Left kidney (tissue), 2 donors: ENCODE results near the gene FFAR1. TPM values are rescaled to one million over a fixed set of nuclear protein-coding genes. Genes with fewer than 3 reads are reported as not detected.

ENCODE experiments used
- DNase-seq: peaks from one replicate; pipeline ENCODE4 v3.0.0-alpha.2; 2013
- polyA plus RNA-seq: library from polyadenylated mRNA; unstranded; fragments of 120-200 nt; gene quantifications from one replicate; pipeline ENCODE4 v1.2.1, GENCODE V29; 2013; ENCODE audit not compliant: insufficient read length

FFAR1 gene
- polyA plus RNA-seq, 1 donor = 0.33 TPM

DNA sequence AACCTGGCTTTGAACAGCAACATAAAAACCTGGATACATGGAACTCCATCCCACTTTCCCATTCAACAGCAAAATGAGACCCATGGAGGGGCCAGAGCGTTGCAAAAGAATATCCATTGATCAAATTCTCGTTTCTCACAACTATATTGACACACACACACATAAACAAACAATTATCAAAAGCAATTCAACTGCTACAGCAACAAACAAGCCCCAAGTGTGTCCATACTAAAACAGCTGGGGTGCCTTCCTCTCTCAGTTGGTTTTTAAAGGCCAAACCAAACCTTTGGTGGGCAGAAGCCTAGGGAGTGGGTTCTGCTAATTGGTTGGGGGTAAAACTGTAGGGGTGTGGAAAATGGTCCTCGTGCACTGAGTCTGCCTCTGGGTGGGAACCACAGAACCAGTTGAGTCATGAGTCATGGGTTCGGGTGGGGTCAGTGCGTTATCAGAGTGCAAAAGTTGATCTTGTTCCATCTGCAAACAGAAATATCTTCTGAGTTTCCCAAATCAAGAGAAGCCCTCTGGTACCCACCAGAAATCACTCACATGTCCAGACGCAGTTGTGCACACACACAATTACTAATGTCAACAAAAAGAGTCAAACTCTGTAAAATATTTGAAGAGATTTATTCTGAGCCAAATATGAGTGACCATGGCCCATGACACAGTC, 41.6 kb downstream of the FFAR1 start:
- no peak for DNase-seq

DNA sequence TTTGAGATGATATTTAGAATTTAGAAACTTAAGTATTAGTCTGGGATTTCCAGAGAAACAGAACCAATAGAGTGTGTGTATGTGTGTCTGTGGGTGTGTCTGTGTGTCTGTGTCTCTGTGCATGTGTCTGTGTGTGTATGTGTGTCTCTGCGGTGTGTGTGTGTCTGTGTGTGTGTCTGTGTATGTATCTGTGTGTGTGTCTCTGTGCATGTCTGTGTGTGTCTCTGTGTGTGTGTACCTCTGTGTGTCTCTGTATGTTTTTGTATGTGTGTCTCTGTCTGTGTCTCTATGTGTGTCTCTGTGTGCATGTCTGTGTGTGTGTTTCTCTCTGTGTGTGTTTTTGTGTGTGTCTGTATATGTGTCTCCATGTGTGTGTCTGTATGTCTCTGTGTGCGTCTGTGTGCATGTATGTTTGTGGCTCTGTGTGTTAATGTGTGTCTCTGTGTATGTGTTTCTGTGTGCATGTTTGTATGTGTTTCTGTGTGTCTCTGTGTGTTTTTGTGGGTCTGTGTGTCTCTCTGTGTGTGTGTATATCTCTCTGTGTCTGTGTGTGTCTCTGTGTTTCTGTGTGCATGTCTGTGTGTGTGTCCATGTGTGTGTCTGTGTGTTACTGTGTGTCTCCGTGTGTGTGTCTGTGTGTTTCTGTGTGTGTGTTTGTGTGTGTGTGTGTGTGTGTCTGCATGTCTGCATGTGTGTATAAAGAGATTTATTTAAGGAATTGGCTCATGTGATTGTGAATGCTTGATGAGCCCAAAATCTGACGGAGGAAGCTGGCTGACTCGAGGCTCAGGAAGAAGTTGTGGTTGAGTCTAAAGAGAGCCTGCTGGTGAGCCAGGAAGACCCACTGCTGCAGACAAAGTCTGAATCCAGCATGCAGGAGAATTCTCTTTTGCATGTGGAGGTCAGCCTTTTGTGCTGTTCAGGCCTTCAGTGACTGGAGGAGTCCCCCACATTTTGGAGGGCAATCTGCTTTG, 45.3 kb downstream of the FFAR1 start:
- no peak for DNase-seq

DNA sequence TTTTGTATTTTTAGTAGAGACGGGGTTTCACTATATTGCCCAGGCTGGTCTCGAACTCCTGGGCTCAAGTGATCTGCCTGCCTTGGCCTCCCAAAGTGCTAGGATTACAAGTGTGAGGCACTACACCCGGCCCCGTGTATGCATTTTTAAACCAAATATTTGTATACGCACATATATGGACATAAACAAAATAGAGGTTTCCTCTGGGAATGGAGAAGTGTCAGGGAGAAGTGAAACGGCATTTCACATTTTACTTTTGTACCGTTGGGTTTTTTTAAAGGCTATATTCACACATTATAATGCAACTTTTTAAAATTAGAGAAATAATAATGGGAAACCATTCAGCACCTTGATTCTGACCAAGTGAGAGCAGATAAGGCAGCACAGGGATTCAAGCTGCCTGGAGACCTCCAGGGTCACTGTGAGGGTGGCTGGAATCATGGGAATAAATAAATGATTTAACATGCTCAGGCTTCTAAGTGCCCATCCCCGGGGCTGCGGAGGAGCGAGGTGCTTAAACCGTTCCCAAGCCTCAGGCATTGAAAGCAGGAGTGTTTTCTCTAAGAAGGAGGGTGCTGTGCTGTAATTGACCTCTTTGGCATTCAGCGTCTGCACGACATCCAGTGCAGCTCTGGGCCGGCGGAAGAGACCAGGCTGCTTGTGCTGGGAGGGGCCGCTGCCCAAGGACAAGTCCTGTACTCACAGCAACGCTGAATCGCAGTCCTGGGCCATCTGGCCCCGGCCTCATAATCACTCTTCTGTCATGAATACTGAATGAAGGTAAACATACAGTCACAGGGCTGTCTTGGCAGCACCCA, 47.9 kb downstream of the FFAR1 start:
- no peak for DNase-seq

DNA sequence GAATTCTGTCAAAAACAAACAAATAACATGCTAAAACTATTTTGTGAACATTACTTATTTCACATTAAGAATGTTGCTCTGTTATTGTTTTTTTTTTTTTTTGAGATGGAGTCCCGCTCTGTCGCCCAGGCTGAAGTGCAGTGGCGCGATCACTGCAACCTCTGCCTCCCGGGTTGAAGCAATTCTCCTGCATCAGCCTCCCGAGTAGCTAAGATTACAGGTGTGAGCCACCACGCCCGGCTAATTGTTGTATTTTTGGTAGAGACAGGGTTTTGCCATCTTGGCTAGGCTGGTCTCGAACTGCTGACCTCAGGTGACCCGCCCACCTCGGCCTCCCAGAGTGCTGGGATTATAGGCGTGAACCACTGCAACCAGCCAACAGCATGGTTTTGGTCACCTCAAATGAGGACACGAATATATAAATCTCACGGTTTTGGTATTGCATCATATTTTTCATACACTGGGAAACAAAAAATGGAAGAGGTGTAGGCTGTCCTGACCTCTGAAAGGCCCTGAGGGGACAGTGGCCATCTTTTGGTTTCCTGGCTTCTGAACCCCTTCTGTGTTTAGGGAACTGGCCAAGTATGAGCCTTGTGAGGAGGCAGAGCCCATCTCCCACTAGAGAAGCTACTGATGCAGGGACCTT, 48.7 kb downstream of the FFAR1 start:
- no peak for DNase-seq

DNA sequence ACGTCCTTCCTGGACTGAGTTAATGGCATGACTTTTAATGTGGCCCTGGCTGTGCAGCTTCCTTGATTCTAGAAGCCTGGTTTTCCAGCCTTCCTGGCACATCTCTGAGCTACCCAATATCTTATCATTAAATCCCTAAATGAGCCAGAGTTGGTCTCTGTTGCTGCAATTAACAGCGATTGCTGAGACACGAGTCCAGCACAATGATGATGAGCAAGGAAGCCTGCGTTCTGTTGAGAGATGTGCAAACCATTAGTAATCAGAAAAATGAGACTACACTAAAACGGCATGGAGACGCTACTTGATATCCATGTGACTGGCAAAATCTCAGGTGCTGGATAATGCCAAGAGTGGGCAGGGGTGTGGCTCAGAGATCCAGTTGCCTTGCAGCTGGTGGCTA, 49.4 kb downstream of the FFAR1 start:
- DNase-seq = no peak

Other genes with a start within 250 kb of the FFAR1 start
- 18.6 TPM for gene FXYD3, start 232.1 kb upstream of the FFAR1 start, polyA plus RNA-seq
- gene LGI4, start 212.8 kb upstream of the FFAR1 start, polyA plus RNA-seq = 2.3 TPM
- gene FXYD1, start 209.1 kb upstream of the FFAR1 start, polyA plus RNA-seq = 18.6 TPM
- 0.58 TPM for gene FXYD7, start 204.6 kb upstream of the FFAR1 start, polyA plus RNA-seq
- 15.0 TPM for gene FXYD5, start 193.2 kb upstream of the FFAR1 start, polyA plus RNA-seq
- gene FAM187B, start 119.2 kb upstream of the FFAR1 start, polyA plus RNA-seq = not detected
- gene LSR, start 98.9 kb upstream of the FFAR1 start, polyA plus RNA-seq = 46.0 TPM
- 174 TPM for gene USF2, start 78.9 kb upstream of the FFAR1 start, polyA plus RNA-seq
- gene HAMP, start 65.4 kb upstream of the FFAR1 start, polyA plus RNA-seq = 0.53 TPM
- 3.5 TPM for gene MAG, start 55.7 kb upstream of the FFAR1 start, polyA plus RNA-seq
- 15.9 TPM for gene CD22, start 18.7 kb upstream of the FFAR1 start, polyA plus RNA-seq
- 0.15 TPM for gene FFAR3, start 10.6 kb downstream of the FFAR1 start, polyA plus RNA-seq
- gene GPR42, start 23.2 kb downstream of the FFAR1 start, polyA plus RNA-seq = not detected
- gene FFAR2, start 100.4 kb downstream of the FFAR1 start, polyA plus RNA-seq = 0.78 TPM
- 0.52 TPM for gene KRTDAP, start 142.6 kb downstream of the FFAR1 start, polyA plus RNA-seq
- gene DMKN, start 165.7 kb downstream of the FFAR1 start, polyA plus RNA-seq = 92.0 TPM
- not detected for gene SBSN, start 180.4 kb downstream of the FFAR1 start, polyA plus RNA-seq
- gene GAPDHS, start 185.6 kb downstream of the FFAR1 start, polyA plus RNA-seq = not detected
- gene TMEM147, start 197.7 kb downstream of the FFAR1 start, polyA plus RNA-seq = 81.5 TPM
- gene ATP4A, start 215.8 kb downstream of the FFAR1 start, polyA plus RNA-seq = not detected
- gene PMIS2, start 238.3 kb downstream of the FFAR1 start, polyA plus RNA-seq = not detected